Hepatic stellate cell (primary cell): ENCODE results near the gene C14orf180.

Experiments
- DNase-seq: peaks from one replicate; pipeline ENCODE4 v3.0.0; 2011; ENCODE audit warnings: low spot score

Gene C14orf180

GRCh38 chr14:104579507-104579906 is at the start of gene C14orf180:
Gene C14orf180, plus strand, starts transcription at chr14:104579764. Its CDS starts 6,667 bp downstream, at chr14:104586431.
- no peak for DNase-seq

- no peak for DNase-seq
These were observed 48.9 kb upstream of the C14orf180 start for GRCh38 chr14:104530646-104531045.

GRCh38 chr14:104531421-104532190 is 48.0 kb upstream of the C14orf180 start:
- no peak for DNase-seq

GRCh38 chr14:104532191-104532555 is 47.4 kb upstream of the C14orf180 start:
- no peak for DNase-seq

GRCh38 chr14:104534036-104534435 is 45.5 kb upstream of the C14orf180 start:
- DNase-seq = no peak

GRCh38 chr14:104536942-104537612 is 42.5 kb upstream of the C14orf180 start:
- no peak for DNase-seq

GRCh38 chr14:104537613-104537988 is 42.0 kb upstream of the C14orf180 start:
- DNase-seq = no peak

GRCh38 chr14:104541905-104542465 is 37.6 kb upstream of the C14orf180 start:
- DNase-seq = no peak

GRCh38 chr14:104542871-104543830 is 36.4 kb upstream of the C14orf180 start:
- no peak for DNase-seq

GRCh38 chr14:104544362-104544961 is 35.1 kb upstream of the C14orf180 start:
- DNase-seq = no peak

GRCh38 chr14:104545151-104545941 is 34.2 kb upstream of the C14orf180 start:
- no peak for DNase-seq

GRCh38 chr14:104545942-104546501 is 33.5 kb upstream of the C14orf180 start:
- no peak for DNase-seq

GRCh38 chr14:104546591-104547309 is 32.8 kb upstream of the C14orf180 start:
- DNase-seq = no peak

- no peak for DNase-seq
These were observed 32.1 kb upstream of the C14orf180 start for GRCh38 chr14:104547310-104547997.

- no peak for DNase-seq
These were observed 31.4 kb upstream of the C14orf180 start for GRCh38 chr14:104547998-104548700.

- no peak for DNase-seq
These were observed 30.6 kb upstream of the C14orf180 start for GRCh38 chr14:104548802-104549535.

- DNase-seq = no peak
These were observed 29.8 kb upstream of the C14orf180 start for GRCh38 chr14:104549536-104550339.
